Activated naive CD4-positive, alpha-beta T cell treated with anti-CD3 and anti-CD28 coated beads for 36 hours (primary cell): ENCODE data around the gene IFNL2. TPM values are rescaled to one million over a fixed set of nuclear protein-coding genes. Genes with fewer than 3 reads are reported as not detected.
"Not testable (repeated sequence)": the region's sequence is repeated elsewhere in the genome, so short reads cannot be mapped to it uniquely, and the experiment has no call there.

Experiments
- CTCF ChIA-PET: fragments of 350-600 bp; sonication (Branson Sonifier 250); formaldehyde crosslinking; loops from one replicate; lab custom pipeline; 2021; ENCODE audit warnings: antibody characterized with exemption; lab: Charles Lee
- DNase-seq: peaks from one replicate; pipeline ENCODE4 v3.0.0-alpha.2; 2020
- H3K27ac Mint-ChIP-seq: one replicate; pipeline ENCODE4 v1.8.0; 2021; ENCODE audit warnings: mild to moderate bottlenecking, mixed read lengths
- H3K27me3 Mint-ChIP-seq: one replicate; pipeline ENCODE4 v1.8.0; 2021; ENCODE audit warnings: low read depth, mixed read lengths
- H3K36me3 Mint-ChIP-seq: one replicate; pipeline ENCODE4 v1.8.0; 2021; ENCODE audit warnings: low read depth, mixed read lengths
- H3K4me1 Mint-ChIP-seq: one replicate; pipeline ENCODE4 v1.8.0; 2021; ENCODE audit warnings: low read depth, mixed read lengths
- H3K4me3 Mint-ChIP-seq: one replicate; pipeline ENCODE4 v1.8.0; 2021; ENCODE audit warnings: mild to moderate bottlenecking, moderate library complexity, mixed read lengths
- H3K9me3 Mint-ChIP-seq: one replicate; pipeline ENCODE4 v1.8.0; 2021; ENCODE audit warnings: mixed read lengths
- intact Hi-C: fragments of 100-400 bp; cut with micrococcal nuclease; formaldehyde crosslinking; loops from one replicate; pipeline ENCODE4 v1.15.1; 2023
- total RNA-seq, 2 experiments: library from RNA; stranded (reverse); gene quantifications; one replicate each; pipeline ENCODE4 v1.2.3, GENCODE V29; 2021

The IFNL2 gene
- total RNA-seq, 2 experiments from 2014 or later: 0.69 to 0.93 TPM

DNA sequence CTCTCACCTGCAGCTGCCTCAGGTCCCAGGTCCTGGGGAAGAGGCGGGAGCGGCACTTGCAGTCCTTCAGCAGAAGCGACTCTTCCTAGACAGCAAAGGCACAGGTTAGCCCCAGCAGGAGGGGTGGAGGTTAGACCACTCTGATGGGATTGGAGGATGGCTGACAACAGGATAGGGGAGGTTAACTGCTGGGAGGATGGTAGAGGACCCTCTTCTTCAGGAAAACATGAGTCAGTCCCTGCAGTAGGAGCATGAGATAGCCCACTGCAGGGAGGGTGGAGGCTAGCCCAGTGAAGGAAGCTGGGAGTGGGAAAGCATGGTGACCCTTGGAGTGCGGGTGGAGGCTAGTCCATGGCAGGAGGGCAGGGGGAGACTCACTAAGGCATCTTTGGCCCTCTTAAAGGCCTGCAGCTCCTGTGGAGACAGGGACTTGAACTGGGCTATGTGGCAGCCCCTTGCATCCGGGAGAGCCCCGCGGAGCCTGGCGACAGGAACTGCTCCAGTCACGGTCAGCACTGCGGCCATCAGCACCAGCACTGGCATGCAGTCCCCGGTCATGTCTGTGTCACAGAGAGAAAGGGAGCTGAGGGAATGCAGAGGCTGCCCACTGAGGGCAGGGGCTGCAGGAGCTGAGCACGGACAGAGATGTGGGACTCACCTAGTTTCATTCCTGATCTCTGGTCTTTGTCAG lies 23.6 kb upstream of the IFNL2 start, which contains the start of gene IFNL3:
TSS of gene IFNL3 (minus strand) at position 597 of the 691 bp plus-strand sequence. CDS start at position 558, 39 bp downstream.
- H3K36me3 Mint-ChIP-seq, H3K4me3 Mint-ChIP-seq, H3K4me1 Mint-ChIP-seq, CTCF ChIA-PET, H3K27ac Mint-ChIP-seq, intact Hi-C loops, H3K9me3 Mint-ChIP-seq, DNase-seq, H3K27me3 Mint-ChIP-seq: not testable (repeated sequence)

GRCh38 chr19:39245166-39245565 lies 23.0 kb upstream of the IFNL2 start:
- H3K4me3 Mint-ChIP-seq, intact Hi-C loops, H3K4me1 Mint-ChIP-seq, DNase-seq, H3K36me3 Mint-ChIP-seq, CTCF ChIA-PET, H3K27ac Mint-ChIP-seq, H3K9me3 Mint-ChIP-seq, H3K27me3 Mint-ChIP-seq: not testable (repeated sequence)

GRCh38 chr19:39246951-39247669 lies 21.1 kb upstream of the IFNL2 start:
- Mint-ChIP-seq H3K4me3 (peak overlapping the region; percentile 12), H3K27ac (no peak overlapping the region), H3K27me3 (peaks cover 5% of the 10 kb centered on the region), H3K4me1 (peaks cover 6% of the 10 kb centered on the region), H3K9me3 (no peaks in the 10 kb centered on the region), H3K36me3 (no peaks in the 10 kb centered on the region)
- intact Hi-C loops: no loop called here
- peak; percentile 36 for DNase-seq
- CTCF ChIA-PET: no interaction called here

DNA sequence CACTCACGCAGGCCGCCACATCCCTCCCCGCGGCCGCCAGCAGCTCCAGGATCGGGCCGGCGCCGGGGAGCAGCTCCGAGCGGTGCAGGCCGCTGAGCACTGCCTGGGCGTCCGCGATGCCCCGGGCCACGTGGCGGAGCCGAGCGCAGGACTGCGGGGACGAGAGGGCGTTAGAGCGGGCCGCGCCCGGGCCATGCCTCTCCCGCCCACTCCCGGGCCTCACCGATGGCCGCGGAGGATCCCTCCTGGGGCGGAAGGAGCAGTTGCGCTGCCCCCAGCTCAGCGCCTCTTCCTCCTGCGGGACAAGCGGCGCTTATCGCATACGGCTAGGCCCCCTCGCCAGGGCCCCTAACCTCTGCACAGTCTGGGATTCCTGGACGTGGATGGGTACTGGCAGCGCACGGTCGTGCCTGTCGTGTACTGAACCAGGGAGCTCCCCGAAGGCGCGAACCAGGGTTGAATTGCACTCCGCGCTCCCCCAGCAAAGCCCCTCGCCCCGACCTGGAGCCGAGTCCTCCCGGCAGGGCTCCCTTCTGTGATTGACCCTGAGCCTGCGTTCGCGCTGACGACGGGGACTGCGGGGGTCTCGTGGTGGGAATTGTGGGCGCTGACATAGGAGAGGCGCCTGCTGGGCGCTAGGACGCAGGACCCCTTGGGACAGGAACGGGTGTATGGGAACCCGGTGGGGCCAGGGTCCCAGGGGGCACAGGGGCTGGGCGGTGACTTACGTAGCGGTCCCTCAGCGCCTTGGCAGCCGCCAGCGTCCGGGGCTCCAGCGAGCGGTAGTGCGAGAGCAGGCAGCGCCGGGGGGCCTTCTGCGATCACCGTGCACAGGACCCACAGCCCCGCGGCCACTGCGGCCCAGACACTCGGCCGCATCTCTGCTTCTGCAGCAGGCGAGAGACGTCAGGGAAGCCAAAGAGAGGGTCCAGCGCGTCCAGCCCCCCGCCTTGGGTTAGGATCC lies 20.2 kb upstream of the IFNL2 start:
- CTCF ChIA-PET: no interaction called here
- peaks cover 5% of the 10 kb centered on the region for H3K27me3 Mint-ChIP-seq
- H3K9me3 Mint-ChIP-seq: no peaks in the 10 kb centered on the region
- DNase-seq: no peak
- peaks cover 7% of the 10 kb centered on the region for H3K4me1 Mint-ChIP-seq
- H3K4me3 Mint-ChIP-seq: no peak overlapping the region
- no peaks in the 10 kb centered on the region for H3K36me3 Mint-ChIP-seq
- intact Hi-C loops: no loop called here
- no peak overlapping the region for H3K27ac Mint-ChIP-seq

GRCh38 chr19:39248806-39249205 lies 19.4 kb upstream of the IFNL2 start, which contains the start of gene IFNL4:
TSS of gene IFNL4 (minus strand) at chr19:39248856.
- CTCF ChIA-PET: no interaction called here
- Mint-ChIP-seq H3K27me3 (peaks cover 5% of the 10 kb centered on the region), H3K27ac (no peak within 1 kb of the TSS), H3K4me3 (no peak within 1 kb of the TSS), H3K9me3 (no peaks in the 10 kb centered on the region), H3K4me1 (peaks cover 7% of the 10 kb centered on the region), H3K36me3 (no peaks in the 10 kb centered on the region)
- DNase-seq: no peak
- intact Hi-C loops: no loop called here

GRCh38 chr19:39251081-39251480 lies 17.1 kb upstream of the IFNL2 start:
- no peaks in the 10 kb centered on the region for H3K9me3 Mint-ChIP-seq
- DNase-seq: no peak
- intact Hi-C loops: no loop called here
- CTCF ChIA-PET: no interaction called here
- H3K27ac Mint-ChIP-seq: no peak overlapping the region
- no peaks in the 10 kb centered on the region for H3K36me3 Mint-ChIP-seq
- peaks cover 7% of the 10 kb centered on the region for H3K4me1 Mint-ChIP-seq
- H3K27me3 Mint-ChIP-seq: peaks cover 5% of the 10 kb centered on the region
- no peak overlapping the region for H3K4me3 Mint-ChIP-seq

- intact Hi-C loops: no loop called here
- Mint-ChIP-seq H3K4me1 (peaks cover 7% of the 10 kb centered on the region), H3K36me3 (no peaks in the 10 kb centered on the region), H3K9me3 (no peaks in the 10 kb centered on the region), H3K27me3 (peaks cover 4% of the 10 kb centered on the region), H3K27ac (no peak overlapping the region), H3K4me3 (no peak overlapping the region)
- CTCF ChIA-PET: no interaction called here
- no peak for DNase-seq
Observed at GRCh38 chr19:39251846-39252245, 16.4 kb upstream of the IFNL2 start.

DNA sequence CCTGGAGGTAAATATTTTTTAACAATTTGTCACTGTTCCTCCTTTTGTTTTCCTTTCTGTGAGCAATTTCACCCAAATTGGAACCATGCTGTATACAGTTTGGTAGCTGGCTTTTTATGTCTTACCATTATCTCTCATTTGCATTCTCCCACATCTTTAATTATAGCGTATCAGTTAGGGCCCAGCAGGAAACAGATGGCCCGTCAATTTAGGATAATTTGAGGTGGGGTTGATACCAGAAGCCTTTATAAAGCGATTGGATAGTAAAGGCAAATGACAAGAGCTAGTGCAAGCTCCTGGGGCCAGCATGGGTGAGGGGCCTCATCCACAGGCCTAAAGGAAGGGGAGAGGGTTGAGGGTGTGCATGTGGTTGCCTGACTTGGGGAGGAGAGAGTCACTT lies 15.7 kb upstream of the IFNL2 start:
- CTCF ChIA-PET: no interaction called here

GRCh38 chr19:39253374-39254149 lies 14.6 kb upstream of the IFNL2 start:
- Mint-ChIP-seq H3K36me3 (no peaks in the 10 kb centered on the region), H3K4me3 (no peak overlapping the region), H3K27ac (no peak overlapping the region), H3K27me3 (peaks cover 8% of the 10 kb centered on the region), H3K4me1 (peaks cover 6% of the 10 kb centered on the region), H3K9me3 (no peaks in the 10 kb centered on the region)
- intact Hi-C loops: no loop called here
- CTCF ChIA-PET: no interaction called here
- no peak for DNase-seq

More for the DNA sequence above, 15.7 kb upstream of the IFNL2 start:
- no peak for DNase-seq
- intact Hi-C loops: no loop called here
- Mint-ChIP-seq H3K27ac (no peak overlapping the region), H3K36me3 (no peaks in the 10 kb centered on the region), H3K4me3 (no peak overlapping the region), H3K4me1 (peaks cover 4% of the 10 kb centered on the region), H3K9me3 (no peaks in the 10 kb centered on the region), H3K27me3 (peaks cover 5% of the 10 kb centered on the region)

- Mint-ChIP-seq H3K27me3 (peaks cover 5% of the 10 kb centered on the region), H3K4me3 (no peak overlapping the region), H3K27ac (no peak overlapping the region), H3K9me3 (no peaks in the 10 kb centered on the region), H3K4me1 (peaks cover 6% of the 10 kb centered on the region), H3K36me3 (no peaks in the 10 kb centered on the region)
- CTCF ChIA-PET: no interaction called here
- intact Hi-C loops: no loop called here
- DNase-seq: no peak
Observed at GRCh38 chr19:39254531-39255345, 13.5 kb upstream of the IFNL2 start.

GRCh38 chr19:39257227-39257626 lies 11.0 kb upstream of the IFNL2 start:
- Mint-ChIP-seq H3K9me3 (no peaks in the 10 kb centered on the region), H3K36me3 (no peaks in the 10 kb centered on the region), H3K27me3 (peaks cover 7% of the 10 kb centered on the region), H3K4me3 (no peak overlapping the region), H3K27ac (no peak overlapping the region), H3K4me1 (peaks cover 2% of the 10 kb centered on the region)
- intact Hi-C loops: no loop called here
- DNase-seq: no peak
- CTCF ChIA-PET: no interaction called here
